ENCODE data around the gene CCDC3. TPM values are rescaled to one million over a fixed set of nuclear protein-coding genes. Genes with fewer than 3 reads are reported as not detected.

Gene CCDC3
- total RNA-seq, 4 donors from 2014 or later = 7.9 to 40.6 (median 24.9) TPM

DNA sequence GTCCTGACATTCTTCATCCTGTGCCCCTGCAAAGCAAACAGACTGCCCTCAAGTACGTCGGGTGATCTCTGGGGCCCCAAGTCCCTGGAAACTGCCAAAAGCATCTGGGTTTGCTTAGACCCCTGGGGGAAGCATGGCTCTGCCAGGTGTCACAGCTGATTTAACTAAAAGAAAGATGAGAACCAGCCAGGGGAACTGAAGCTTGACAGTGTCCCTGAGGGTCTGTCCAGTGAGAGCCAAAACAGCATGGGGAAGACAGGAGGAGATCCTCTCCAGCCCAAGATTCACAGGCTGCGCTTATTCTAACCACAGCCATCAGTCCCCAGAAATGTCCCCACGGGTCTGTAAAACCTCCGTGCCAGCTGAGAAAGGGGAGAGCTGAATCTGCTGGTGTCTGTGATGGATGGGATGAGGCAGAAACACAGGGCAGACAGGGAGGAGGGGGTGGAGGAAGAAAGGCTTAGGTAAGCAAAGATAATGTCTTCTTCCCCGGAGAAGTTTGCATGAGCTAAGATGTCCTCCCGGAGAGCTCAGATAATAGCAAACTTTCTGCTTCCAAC is 21.3 kb downstream of the CCDC3 start:
- H3K4me3 ChIP-seq = no peak overlapping the region
- TF ChIP-seq, protein P1, sequence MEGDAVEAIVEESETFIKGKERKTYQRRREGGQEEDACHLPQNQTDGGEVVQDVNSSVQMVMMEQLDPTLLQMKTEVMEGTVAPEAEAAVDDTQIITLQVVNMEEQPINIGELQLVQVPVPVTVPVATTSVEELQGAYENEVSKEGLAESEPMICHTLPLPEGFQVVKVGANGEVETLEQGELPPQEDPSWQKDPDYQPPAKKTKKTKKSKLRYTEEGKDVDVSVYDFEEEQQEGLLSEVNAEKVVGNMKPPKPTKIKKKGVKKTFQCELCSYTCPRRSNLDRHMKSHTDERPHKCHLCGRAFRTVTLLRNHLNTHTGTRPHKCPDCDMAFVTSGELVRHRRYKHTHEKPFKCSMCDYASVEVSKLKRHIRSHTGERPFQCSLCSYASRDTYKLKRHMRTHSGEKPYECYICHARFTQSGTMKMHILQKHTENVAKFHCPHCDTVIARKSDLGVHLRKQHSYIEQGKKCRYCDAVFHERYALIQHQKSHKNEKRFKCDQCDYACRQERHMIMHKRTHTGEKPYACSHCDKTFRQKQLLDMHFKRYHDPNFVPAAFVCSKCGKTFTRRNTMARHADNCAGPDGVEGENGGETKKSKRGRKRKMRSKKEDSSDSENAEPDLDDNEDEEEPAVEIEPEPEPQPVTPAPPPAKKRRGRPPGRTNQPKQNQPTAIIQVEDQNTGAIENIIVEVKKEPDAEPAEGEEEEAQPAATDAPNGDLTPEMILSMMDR (IDR thresholded peaks at IDR 0.05) = no peak
- TF ChIP-seq POLR2A (IDR thresholded peaks at IDR 0.05) = no peak
- H3K9me3 ChIP-seq = no peaks in the 10 kb centered on the region
- intact Hi-C loops (cut with DNase I; ENCODE audit: low total_unique reads) = no loop called here
- H3K27ac ChIP-seq = no peak overlapping the region
- no peaks in the 10 kb centered on the region for H3K36me3 ChIP-seq
- H3K4me1 ChIP-seq = no peaks in the 10 kb centered on the region
- H3K27me3 ChIP-seq = no peaks in the 10 kb centered on the region
- DNase-seq = no peak

DNA sequence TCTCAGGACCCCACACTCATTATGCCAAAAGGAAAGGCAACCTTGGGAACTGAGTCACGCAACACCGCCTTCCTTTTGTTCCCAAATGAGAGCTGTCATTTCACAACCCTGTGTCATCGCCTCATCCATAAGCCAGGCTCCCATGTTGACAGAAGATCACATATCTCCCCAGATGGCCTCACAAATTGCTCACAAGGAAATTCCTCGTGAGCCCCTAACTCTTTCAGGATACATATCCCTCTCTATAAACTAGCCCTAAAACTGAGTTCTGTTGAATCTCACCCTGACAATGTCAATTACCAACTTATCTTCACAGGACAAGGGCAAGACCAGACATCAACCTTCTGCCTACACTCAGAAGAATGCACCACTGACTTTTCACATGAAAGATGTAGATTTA is 22.6 kb downstream of the CCDC3 start:
- no peaks in the 10 kb centered on the region for H3K36me3 ChIP-seq
- H3K4me3 ChIP-seq = no peak overlapping the region
- intact Hi-C loops (cut with DNase I; ENCODE audit: low total_unique reads) = no loop called here

DNA sequence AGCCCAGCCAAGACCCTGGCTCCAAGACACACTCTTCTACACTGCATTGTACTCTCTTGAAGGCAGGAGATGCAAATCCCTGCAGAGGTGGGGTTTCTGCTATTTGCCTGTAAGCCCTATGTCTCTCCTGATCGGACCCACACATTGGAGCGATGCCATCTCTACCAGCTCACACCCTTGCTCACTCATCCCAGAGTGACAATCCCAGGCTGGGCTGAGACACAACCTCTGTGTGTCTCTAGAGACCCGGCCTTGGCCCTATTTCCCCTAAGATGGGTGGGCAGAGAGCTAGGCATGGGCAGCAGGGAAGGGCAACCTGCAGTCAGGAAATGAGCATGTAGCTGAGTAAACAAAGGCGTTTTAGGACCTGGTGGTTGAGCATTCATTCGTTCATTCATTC is 25.6 kb downstream of the CCDC3 start:
- H3K9me3 ChIP-seq = no peaks in the 10 kb centered on the region
- no peak for DNase-seq
- H3K4me1 ChIP-seq = no peaks in the 10 kb centered on the region
- no peak overlapping the region for H3K4me3 ChIP-seq
- no peaks in the 10 kb centered on the region for H3K36me3 ChIP-seq
- TF ChIP-seq, protein P1 (IDR thresholded peaks at IDR 0.05) = no peak
- no peak for TF ChIP-seq POLR2A (IDR thresholded peaks at IDR 0.05)
- no peak overlapping the region for H3K27ac ChIP-seq
- intact Hi-C loops (cut with DNase I; ENCODE audit: low total_unique reads) = no loop called here
- H3K27me3 ChIP-seq = no peaks in the 10 kb centered on the region

More for the DNA sequence above, 22.6 kb downstream of the CCDC3 start:
- Histone ChIP-seq H3K27me3 (no peaks in the 10 kb centered on the region), H3K9me3 (no peaks in the 10 kb centered on the region), H3K4me1 (no peaks in the 10 kb centered on the region), H3K27ac (no peak overlapping the region)
- no peak for DNase-seq
- TF ChIP-seq, protein P1 (IDR thresholded peaks at IDR 0.05) = no peak
- TF ChIP-seq POLR2A (IDR thresholded peaks at IDR 0.05) = no peak

DNA sequence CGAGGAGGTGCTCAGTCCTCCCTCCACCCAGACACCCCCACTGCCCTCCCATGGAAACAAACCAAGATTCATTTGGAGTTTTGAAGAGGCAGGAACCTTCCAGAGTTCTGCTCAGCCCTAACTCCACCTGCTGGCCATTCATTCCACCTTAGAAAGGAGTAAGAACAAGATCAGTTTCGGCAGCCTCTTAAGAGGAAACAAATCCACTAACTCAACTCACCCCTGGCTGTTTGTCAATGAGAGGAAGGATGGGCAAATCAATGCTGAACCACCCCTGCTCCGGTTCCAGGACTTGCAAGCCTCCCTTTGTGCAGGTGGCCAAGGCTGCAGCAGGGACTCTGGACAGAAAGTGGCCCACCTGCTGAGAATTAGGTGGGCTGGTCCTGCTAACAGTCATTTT is 26.2 kb downstream of the CCDC3 start:
- H3K9me3 ChIP-seq = no peaks in the 10 kb centered on the region
- H3K36me3 ChIP-seq = no peaks in the 10 kb centered on the region
- H3K4me3 ChIP-seq = no peak overlapping the region
- intact Hi-C loops (cut with DNase I; ENCODE audit: low total_unique reads) = no loop called here
- H3K27me3 ChIP-seq = no peaks in the 10 kb centered on the region
- no peaks in the 10 kb centered on the region for H3K4me1 ChIP-seq
- no peak overlapping the region for H3K27ac ChIP-seq
- DNase-seq = no peak
- TF ChIP-seq, protein P1 (IDR thresholded peaks at IDR 0.05) = no peak
- TF ChIP-seq POLR2A (IDR thresholded peaks at IDR 0.05) = no peak

DNA sequence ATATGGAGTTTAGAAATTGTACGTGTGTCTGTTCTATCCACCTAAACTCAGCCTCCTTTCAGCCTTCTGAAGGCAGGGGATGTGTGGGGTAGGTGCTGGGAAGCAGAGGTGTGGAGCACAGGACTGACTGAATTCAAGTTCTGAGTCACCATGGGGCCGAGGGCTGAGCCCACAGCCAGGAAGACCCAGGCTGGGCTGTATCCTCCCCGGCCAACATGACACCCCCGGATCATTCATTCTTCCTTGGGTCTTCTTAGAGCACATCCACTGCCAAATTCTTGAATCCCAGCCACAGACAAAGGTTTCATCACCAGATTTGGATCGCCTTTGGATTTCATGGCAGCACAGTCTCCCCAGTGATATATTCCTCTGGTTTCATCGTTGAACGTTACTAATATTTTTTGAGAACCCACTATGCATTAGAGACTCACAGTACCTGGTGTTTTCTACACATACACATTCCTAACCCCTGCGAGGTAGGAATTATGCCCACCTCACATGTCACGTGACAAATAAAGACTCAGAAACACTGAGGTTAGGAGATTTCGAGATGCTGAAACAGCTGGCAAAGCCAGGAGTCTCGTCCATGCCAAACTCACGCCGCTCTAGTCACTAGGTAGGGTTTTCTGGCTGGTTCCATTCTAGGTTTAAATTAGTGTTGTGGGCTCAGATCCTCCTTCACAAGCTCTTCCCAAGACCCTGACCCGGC is 26.9 kb downstream of the CCDC3 start:
- no peak overlapping the region for H3K4me3 ChIP-seq
- H3K4me1 ChIP-seq = no peaks in the 10 kb centered on the region
- no peak overlapping the region for H3K27ac ChIP-seq
- DNase-seq = no peak
- H3K9me3 ChIP-seq = no peaks in the 10 kb centered on the region
- intact Hi-C loops (cut with DNase I; ENCODE audit: low total_unique reads) = no loop called here
- TF ChIP-seq, protein P1 (IDR thresholded peaks at IDR 0.05) = no peak
- no peak for TF ChIP-seq POLR2A (IDR thresholded peaks at IDR 0.05)
- no peaks in the 10 kb centered on the region for H3K36me3 ChIP-seq
- no peaks in the 10 kb centered on the region for H3K27me3 ChIP-seq

Measured in uterus (tissue), 4 donors.